Ascending aorta (tissue), 2 donors: ENCODE measurements around the gene PTPN3. TPM values are rescaled to one million over a fixed set of nuclear protein-coding genes. Genes with fewer than 3 reads are reported as not detected.

Experiments
- DNase-seq, 2 donors: peaks; one replicate each; pipeline ENCODE4 v3.0.0-alpha.2; 2019; ENCODE audit warnings: low spot score in 2 of 2
- H3K27ac ChIP-seq, 2 donors: fragments of 200-600 bp; sonication (generic); one replicate each; pipeline ENCODE4 v1.5.1; 2016 to 2017; ENCODE audit warnings: mild to moderate bottlenecking in 1 of 2
- H3K27me3 ChIP-seq: fragments of 200-600 bp; sonication (generic); one replicate; pipeline ENCODE4 v1.5.1; 2017
- H3K36me3 ChIP-seq, 2 donors: fragments of 200-600 bp; sonication (generic); one replicate each; pipeline ENCODE4 v1.5.1; 2016
- H3K4me1 ChIP-seq, 2 donors: fragments of 200-600 bp; sonication (generic); one replicate each; pipeline ENCODE4 v1.5.1; 2016 to 2017; ENCODE audit warnings: mild to moderate bottlenecking in 1 of 2
- H3K4me3 ChIP-seq, 2 donors: fragments of 200-600 bp; sonication (generic); one replicate each; pipeline ENCODE4 v1.5.1; 2016 to 2017; ENCODE audit warnings: mild to moderate bottlenecking in 1 of 2
- H3K9me3 ChIP-seq, 2 donors: fragments of 200-600 bp; sonication (generic); one replicate each; pipeline ENCODE4 v1.5.1; 2016
- CTCF ChIP-seq, 3 experiments: fragments of 200-600 bp in 2 of 3; fragments of 450-650 bp in 1 of 3; sonication (generic) in 2 of 3; IDR thresholded peaks; one replicate each; pipeline ENCODE4 v1.5.1; 2016 to 2019; ENCODE audit warnings: antibody characterized with exemption in 3 of 3, mild to moderate bottlenecking in 1 of 3, moderate library complexity in 1 of 3
- intact Hi-C: fragments of 100-400 bp; cut with DNase I; formaldehyde crosslinking; loops from one replicate; pipeline ENCODE4 v1.15.1; 2023
- total RNA-seq: library from RNA; depleted of rRNA; stranded (reverse); fragments of >200 nt; gene quantifications from one replicate; pipeline ENCODE4 v1.1.0, GENCODE V29; 2016

PTPN3 gene
- total RNA-seq, 1 donor from 2014 or later = 4.3 TPM

- intact Hi-C loops = loop anchor here (1.0 kb wide), 1 partner anchor 28 kb away; no protein-coding TSS in a partner anchor
- no peak for TF ChIP-seq CTCF (IDR thresholded peaks at IDR 0.05)
- Histone ChIP-seq H3K4me3 (no peak overlapping the region), H3K27ac (no peak overlapping the region), H3K27me3 (no peaks in the 10 kb centered on the region), H3K4me1 (peaks cover 0 to 6% of the 10 kb centered on the region in 2 donors), H3K9me3 (no peaks in the 10 kb centered on the region), H3K36me3 (peaks cover 3 to 21% of the 10 kb centered on the region in 2 donors)
- no peak for DNase-seq
Observed at GRCh38 chr9:109441296-109441695, 56.8 kb downstream of the PTPN3 start.

- Histone ChIP-seq H3K4me1 (peaks cover 0 to 6% of the 10 kb centered on the region in 2 donors), H3K4me3 (no peak overlapping the region), H3K27ac (no peak overlapping the region), H3K36me3 (peaks cover 3 to 23% of the 10 kb centered on the region in 2 donors), H3K9me3 (no peaks in the 10 kb centered on the region), H3K27me3 (no peaks in the 10 kb centered on the region)
- intact Hi-C loops = loop anchor here (1.0 kb wide), 2 partner anchors 28 to 79 kb away; no protein-coding TSS in a partner anchor
- TF ChIP-seq CTCF (IDR thresholded peaks at IDR 0.05) = peak; percentile 75 to 83 (median 82)
- peak in 1 of 2 donors; percentile 83 for DNase-seq
Observed at GRCh38 chr9:109440797-109441287, 57.3 kb downstream of the PTPN3 start.

GRCh38 chr9:109440117-109440515 lies 58.0 kb downstream of the PTPN3 start:
- no peak overlapping the region for H3K27ac ChIP-seq
- peaks cover 3 to 23% of the 10 kb centered on the region in 2 donors for H3K36me3 ChIP-seq
- peaks cover 0 to 6% of the 10 kb centered on the region in 2 donors for H3K4me1 ChIP-seq
- H3K4me3 ChIP-seq = no peak overlapping the region
- intact Hi-C loops = loop anchor here (1.0 kb wide), 1 partner anchor 80 kb away; no protein-coding TSS in a partner anchor
- no peak for DNase-seq
- no peak for TF ChIP-seq CTCF (IDR thresholded peaks at IDR 0.05)
- H3K9me3 ChIP-seq = no peaks in the 10 kb centered on the region
- H3K27me3 ChIP-seq = no peaks in the 10 kb centered on the region

- Histone ChIP-seq H3K27me3 (no peaks in the 10 kb centered on the region), H3K9me3 (no peaks in the 10 kb centered on the region), H3K27ac (no peak overlapping the region), H3K4me3 (no peak overlapping the region), H3K36me3 (peaks cover 0 to 23% of the 10 kb centered on the region in 2 donors), H3K4me1 (peaks cover 0 to 6% of the 10 kb centered on the region in 2 donors)
- no peak for TF ChIP-seq CTCF (IDR thresholded peaks at IDR 0.05)
- intact Hi-C loops = loop anchor here (1.0 kb wide), 1 partner anchor 81 kb away; no protein-coding TSS in a partner anchor
- DNase-seq = no peak
Observed at GRCh38 chr9:109439378-109440116, 58.6 kb downstream of the PTPN3 start.

- Histone ChIP-seq H3K4me1 (peaks cover 0 to 6% of the 10 kb centered on the region in 2 donors), H3K36me3 (peaks cover 0 to 28% of the 10 kb centered on the region in 2 donors), H3K4me3 (no peak overlapping the region), H3K27me3 (no peaks in the 10 kb centered on the region), H3K9me3 (no peaks in the 10 kb centered on the region), H3K27ac (no peak overlapping the region)
- intact Hi-C loops = no loop called here
- no peak for DNase-seq
- no peak for TF ChIP-seq CTCF (IDR thresholded peaks at IDR 0.05)
Observed at GRCh38 chr9:109437286-109437685, 60.8 kb downstream of the PTPN3 start.
